ENCODE measurements around the gene POLG2.
A peak's percentile ranks its signal among the peaks of the same experiment; 100 is the strongest.
"Not testable (repeated sequence)": the region's sequence is repeated elsewhere in the genome, so short reads cannot be mapped to it uniquely, and the experiment has no call there.

The POLG2 gene

DNA sequence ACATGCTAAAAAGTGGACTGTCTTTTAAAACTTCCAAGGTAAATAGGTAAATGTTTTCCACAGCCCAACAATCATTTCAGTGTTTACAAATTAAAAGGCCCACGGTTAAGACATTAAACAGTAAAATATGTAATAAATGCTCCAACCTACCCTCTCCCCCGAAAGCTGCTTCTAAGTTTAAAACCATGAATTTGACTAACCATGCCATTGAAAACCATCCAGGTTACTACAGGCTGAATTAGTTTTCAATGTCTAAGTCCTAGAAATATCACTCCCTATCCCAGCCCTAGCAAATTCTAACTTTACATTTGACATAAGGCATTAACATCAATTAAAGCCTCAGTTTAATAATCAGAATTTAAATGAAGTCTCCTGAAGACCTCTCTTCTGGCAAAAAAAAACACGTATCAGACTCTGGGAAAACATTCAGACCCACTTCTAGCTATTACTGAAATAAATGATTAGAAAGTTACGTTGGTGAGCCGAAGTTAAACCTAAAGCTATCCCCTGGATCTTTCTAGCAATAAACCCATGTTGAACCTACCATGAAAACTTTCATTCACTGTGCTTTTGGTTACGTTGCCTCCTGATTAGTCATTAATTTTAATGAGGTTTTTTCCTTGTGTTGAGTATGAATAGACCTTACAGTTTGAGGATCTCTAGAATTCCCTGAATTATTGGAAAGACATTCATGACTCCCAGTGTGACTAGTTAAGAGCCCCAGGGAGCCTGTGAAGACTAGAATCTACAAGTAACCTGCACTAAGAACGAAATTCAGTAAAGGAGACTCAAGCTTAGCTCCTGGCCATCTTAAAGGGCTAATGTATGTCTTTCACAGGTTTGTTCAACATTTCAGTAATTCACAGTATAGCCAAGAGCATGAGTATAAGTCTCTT is 1.7 kb upstream of the POLG2 start:
- TF ChIP-seq, protein P1, sequence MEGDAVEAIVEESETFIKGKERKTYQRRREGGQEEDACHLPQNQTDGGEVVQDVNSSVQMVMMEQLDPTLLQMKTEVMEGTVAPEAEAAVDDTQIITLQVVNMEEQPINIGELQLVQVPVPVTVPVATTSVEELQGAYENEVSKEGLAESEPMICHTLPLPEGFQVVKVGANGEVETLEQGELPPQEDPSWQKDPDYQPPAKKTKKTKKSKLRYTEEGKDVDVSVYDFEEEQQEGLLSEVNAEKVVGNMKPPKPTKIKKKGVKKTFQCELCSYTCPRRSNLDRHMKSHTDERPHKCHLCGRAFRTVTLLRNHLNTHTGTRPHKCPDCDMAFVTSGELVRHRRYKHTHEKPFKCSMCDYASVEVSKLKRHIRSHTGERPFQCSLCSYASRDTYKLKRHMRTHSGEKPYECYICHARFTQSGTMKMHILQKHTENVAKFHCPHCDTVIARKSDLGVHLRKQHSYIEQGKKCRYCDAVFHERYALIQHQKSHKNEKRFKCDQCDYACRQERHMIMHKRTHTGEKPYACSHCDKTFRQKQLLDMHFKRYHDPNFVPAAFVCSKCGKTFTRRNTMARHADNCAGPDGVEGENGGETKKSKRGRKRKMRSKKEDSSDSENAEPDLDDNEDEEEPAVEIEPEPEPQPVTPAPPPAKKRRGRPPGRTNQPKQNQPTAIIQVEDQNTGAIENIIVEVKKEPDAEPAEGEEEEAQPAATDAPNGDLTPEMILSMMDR (IDR thresholded peaks at IDR 0.05; ENCODE audit: low read depth, low read length), result no peak
- no peak overlapping the region for H3K4me3 ChIP-seq (replicated peaks in 1 of 2; ENCODE audit: low read depth in 2 of 2, low read length in 2 of 2)
- DNase-seq (ENCODE audit: low read depth in 2 of 2), result no peak

DNA sequence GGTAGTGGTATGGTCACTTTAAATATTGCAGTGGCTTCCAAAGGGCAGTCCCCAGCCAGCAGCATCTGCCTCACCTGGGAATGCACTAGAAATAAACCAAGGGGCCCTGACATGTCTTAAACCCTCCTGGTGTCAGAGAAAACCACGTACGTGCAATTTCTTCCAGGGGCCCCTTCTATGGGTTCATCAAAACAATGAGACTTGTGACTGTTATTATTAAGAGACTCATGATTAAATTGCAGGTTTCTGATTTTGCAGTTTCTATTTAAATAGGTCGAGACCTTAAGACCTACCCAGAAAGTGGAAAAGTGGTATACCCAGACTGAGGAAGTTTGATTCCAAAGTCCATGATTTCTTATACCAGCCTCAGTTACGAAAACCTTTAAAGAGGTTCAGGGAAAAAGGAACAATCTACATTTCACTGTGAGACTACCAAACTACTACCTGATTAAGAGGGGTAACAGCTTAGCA is 746 bp upstream of the POLG2 start:
- H3K4me3 ChIP-seq (replicated peaks in 1 of 2; ENCODE audit: low read depth in 2 of 2, low read length in 2 of 2), result peak overlapping the region; percentile 74 to 76
- TF ChIP-seq, protein P1 (IDR thresholded peaks at IDR 0.05; ENCODE audit: low read depth, low read length), result no peak
- no peak for DNase-seq (ENCODE audit: low read depth in 2 of 2)

DNA sequence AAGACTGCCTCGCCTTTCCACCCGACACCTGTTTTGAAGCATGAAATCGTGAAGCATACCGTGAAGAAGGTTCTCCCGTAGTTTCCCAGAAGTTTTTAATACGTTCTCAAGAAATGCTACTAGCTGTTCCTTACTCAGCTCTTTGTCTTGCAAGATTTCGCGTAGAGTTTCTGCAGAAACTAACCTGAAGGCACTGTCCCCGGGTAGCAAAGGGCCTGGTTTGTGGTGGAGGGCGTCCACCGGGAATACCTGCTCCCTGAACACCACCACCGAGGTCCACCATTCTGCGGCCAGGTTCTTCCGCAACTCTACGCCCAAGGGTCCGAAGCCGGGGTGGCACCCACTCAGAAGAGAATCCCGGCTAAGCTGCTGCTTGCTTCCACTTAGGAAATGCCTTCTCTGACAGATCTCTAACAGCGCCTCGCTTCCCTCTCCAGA is 487 bp downstream of the POLG2 start:
- DNase-seq (ENCODE audit: low read depth in 2 of 2), result no peak
- H3K4me3 ChIP-seq (replicated peaks in 1 of 2; ENCODE audit: low read depth in 2 of 2, low read length in 2 of 2), result peak overlapping the region; percentile 74 to 76
- TF ChIP-seq, protein P1 (IDR thresholded peaks at IDR 0.05; ENCODE audit: low read depth, low read length), result no peak

DNA sequence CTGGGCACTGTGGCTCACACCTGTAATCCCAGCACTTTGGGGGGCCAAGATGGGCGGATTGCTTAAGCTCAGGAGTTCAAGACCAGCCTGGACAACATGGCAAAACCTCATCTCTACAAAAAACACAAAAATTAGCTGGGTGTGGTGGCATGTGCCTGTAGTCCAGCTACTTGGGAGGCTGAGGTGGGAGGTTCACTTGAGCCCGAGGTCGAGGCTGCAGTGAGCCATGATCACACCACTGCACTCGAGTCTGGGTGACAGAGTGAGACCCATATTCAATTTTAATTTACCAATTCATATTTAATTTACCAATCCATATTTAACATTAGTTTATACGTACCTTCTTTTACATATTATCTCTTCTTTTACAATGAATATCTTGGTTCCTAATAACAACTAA is 1.6 kb downstream of the POLG2 start:
- DNase-seq (ENCODE audit: low read depth in 2 of 2); H3K4me3 ChIP-seq (replicated peaks in 1 of 2; ENCODE audit: low read depth in 2 of 2, low read length in 2 of 2): not testable (repeated sequence)

DNA sequence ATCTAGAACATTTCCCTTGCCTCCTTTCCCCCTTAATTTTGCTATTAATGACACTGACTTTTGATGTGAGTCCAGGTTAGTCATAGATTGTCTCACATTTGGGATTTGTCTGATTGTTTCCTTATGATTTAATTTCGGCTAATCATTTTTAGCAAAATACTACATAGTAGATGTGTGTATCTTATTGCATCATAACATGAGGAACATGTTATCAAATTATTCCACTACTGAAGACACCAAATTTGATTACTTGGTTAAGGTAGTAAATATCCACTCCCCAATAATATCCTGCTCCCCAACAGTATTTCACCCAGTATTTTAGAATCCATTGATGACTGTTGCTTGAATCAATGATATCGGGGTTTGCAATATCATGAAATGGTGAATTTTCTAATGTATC is 2.7 kb downstream of the POLG2 start:
- TF ChIP-seq, protein P1 (IDR thresholded peaks at IDR 0.05; ENCODE audit: low read depth, low read length), result no peak
- no peak for DNase-seq (ENCODE audit: low read depth in 2 of 2)
- no peak overlapping the region for H3K4me3 ChIP-seq (replicated peaks in 1 of 2; ENCODE audit: low read depth in 2 of 2, low read length in 2 of 2)

DNA sequence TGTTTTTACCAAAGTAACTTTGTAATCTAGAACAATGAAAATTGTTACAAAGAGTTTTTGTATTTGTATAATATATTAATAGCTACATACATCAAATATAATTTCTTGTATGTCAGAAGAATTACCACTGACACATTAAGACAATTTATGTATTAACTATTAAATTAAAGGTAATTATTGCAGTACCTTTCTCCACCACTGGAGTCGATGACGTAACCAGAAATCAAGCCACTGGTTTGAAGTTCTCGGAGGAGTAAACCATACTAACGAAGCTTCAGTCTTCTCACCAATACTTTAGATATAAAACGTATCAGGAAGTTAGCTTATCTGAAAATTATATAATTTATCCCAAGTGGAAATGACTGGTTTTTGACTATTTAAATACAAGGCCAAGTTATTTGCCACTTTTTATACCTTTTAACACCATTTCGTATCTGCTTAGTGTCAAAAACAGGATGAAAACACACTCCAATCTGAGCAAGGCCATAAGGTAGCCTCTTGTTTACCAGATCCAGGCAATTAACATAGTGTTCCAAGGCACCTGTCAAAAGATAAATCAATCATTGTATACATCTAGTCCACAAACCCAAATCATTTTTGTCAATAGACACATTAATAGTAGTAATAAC is 4.3 kb downstream of the POLG2 start:
- H3K4me3 ChIP-seq (replicated peaks in 1 of 2; ENCODE audit: low read depth in 2 of 2, low read length in 2 of 2), result no peak overlapping the region
- TF ChIP-seq, protein P1 (IDR thresholded peaks at IDR 0.05; ENCODE audit: low read depth, low read length), result peak; percentile 49
- peak; percentile 38 to 66 for DNase-seq (ENCODE audit: low read depth in 2 of 2)

DNA sequence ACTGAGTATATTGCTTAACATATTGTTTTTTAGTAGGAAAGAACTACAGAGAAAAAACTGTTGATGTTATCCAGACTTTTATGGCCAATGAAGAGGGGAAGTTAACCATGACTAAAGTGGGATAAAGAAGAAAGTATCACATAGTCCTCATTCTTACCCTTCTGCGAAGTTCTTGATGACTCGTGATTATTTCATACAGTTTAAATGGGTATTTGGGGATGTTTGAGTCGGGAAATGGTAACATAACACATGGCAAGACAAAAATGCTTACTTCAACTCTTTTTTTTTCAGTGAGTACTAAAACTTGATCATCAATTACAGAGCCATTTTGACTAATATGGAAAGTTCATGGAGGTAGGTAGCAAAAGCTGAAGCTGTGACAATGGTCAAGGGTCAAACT is 4.9 kb downstream of the POLG2 start:
- DNase-seq (ENCODE audit: low read depth in 2 of 2), result peak in 1 of 2 donors; percentile 39
- TF ChIP-seq, protein P1 (IDR thresholded peaks at IDR 0.05; ENCODE audit: low read depth, low read length), result no peak
- H3K4me3 ChIP-seq (replicated peaks in 1 of 2; ENCODE audit: low read depth in 2 of 2, low read length in 2 of 2), result no peak overlapping the region

Measured in cardiac fibroblast (primary cell).